Stimulated activated naive CD4-positive, alpha-beta T cell (primary cell): ENCODE results near the gene SND1.
"Not testable (repeated sequence)": the region's sequence is repeated elsewhere in the genome, so short reads cannot be mapped to it uniquely, and the experiment has no call there.

ENCODE experiments used
- DNase-seq, 6 experiments: peaks; one replicate each; lab custom pipeline; 2025; lab: John Stamatoyannopoulos, UW

The SND1 gene

DNA sequence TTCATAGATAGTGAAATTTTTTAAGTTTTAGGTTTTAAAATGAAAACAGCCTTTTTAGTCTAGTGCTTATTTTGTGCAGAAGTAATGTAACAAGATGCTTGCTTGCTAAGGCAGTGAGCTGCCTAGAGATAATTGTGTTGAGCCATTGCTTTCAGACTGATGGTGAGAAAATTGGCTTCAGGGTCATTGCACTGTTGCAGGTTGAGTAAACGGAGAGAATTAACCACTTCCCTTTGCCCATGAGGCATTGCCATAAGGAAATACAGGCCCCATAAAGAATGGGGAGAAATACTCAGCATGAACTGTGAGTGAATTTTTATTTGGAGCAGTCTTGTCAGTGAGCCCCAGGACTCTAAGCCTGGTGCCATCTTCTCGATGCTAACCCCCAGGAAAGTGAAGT lies 238.7 kb downstream of the SND1 start:
- DNase-seq, result no peak

DNA sequence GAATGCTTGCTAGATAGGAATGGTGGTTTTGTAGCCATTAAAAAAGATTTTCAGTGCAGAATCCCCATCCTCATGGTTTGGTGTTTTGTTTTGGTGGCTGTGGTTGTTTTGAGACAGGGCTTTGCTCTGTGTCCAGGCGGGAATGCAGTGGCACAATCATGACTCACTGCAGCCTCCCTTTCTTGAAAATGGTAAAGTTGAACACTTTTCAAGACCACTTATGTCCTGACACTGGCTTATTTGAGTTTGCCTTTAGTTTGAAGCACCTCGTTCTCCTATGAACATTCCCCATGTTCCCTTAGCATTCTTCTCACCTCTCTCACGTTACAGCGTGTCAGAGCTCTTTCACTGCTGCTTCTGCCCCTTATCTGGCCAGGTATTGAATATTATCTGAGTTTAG lies 239.2 kb downstream of the SND1 start:
- no peak for DNase-seq

DNA sequence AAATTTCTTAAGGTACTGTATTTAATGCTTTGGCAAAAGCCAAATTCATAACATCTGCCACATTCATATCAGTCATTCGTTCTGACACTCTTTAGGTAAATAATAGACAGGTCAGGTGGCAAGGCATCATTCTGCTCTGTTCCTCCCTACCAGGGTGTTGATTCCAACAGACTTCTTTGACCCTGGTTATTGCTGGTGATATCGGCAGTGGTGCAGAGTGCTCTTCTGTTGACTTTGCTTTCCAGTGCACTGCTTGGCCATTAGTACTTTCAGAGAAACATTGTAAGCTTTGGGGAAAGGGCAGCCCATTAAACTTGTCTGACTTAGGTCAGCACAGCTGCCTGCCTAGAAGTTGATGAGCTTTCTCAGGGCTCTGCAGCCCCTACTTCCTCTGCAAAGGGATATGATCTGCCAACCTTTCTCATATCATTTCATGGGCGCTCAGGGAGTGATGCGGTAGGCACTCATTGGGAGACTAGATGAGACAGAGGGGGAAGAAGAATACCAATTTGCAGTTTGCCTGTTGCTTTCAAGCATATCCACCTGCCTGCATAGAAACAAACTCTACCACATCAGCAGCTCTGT lies 240.0 kb downstream of the SND1 start:
- no peak for DNase-seq

DNA sequence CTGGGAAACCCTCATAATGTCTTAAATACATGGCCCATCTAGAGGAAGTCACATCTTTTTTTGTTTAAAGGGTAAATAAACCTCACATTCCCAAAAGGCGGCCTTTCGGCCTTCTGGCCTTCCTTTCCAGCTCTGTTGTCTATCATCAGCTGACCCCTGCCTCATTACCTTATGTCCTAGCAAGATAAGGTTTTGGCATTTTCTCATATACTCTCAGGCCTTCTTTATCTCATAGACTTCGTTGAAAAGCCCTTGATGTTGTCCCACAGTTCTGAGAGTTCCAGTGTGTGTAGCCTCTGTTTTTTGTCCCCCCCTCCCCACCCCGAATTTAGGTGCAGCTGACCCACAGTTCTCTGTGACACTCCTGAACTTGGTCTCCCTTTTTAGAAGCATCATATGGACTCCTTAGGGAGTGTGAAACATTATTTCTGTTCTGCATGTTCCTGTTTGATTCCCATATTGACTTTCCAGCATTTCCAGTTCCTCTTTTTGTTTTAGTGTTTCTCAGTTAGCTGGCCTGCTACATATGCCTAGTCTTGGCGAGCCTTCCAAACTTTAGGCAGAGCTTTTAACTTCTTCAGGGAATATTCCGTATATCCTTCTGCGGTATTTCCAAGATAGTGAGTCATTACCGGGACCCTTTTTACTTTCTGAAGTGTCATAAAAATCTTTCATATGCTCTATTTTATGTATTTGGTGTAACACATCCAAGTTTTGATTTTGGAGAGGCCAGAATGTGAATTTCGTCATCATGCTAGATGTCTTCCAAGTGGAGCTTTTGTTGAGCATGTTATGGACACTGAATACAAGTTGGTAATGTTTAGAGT lies 240.7 kb downstream of the SND1 start:
- no peak for DNase-seq

DNA sequence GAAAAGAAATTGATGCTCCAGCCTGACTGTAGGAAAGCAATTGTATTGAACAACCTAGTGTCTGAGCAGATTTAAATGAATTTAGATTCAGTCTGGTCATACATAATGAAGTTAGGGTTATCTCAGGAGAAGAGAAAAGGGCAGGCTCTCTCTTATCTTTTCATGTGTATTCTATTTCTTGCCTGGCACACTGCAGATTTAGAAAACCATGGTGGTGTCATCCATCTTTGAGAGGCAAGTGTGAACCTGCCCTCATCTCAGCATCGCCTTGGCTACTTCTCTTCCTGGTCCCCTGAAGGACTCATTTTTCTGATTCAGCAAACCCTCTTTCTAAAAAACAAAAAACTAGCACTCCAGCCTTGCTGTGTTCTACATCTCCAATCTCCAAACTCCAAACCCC lies 241.6 kb downstream of the SND1 start:
- no peak for DNase-seq

DNA sequence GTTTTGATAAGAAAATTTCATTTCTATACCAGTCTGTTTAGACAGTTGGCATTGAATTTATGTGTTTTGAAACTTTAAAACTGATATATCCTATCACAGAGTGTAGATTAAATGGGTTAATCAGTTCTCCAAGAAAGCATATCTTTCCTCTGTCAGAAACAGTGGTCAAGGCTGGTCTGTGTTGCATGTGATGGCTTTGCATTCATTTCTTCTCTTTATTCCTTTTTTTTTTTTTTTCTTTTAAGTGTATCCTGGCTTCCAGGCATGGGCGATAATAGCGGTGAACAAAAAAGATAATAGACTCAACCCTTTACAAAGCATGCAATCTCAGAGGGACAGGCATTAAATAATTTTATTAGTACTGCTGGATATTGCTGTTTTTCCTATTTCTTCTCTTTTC lies 242.6 kb downstream of the SND1 start:
- no peak for DNase-seq

DNA sequence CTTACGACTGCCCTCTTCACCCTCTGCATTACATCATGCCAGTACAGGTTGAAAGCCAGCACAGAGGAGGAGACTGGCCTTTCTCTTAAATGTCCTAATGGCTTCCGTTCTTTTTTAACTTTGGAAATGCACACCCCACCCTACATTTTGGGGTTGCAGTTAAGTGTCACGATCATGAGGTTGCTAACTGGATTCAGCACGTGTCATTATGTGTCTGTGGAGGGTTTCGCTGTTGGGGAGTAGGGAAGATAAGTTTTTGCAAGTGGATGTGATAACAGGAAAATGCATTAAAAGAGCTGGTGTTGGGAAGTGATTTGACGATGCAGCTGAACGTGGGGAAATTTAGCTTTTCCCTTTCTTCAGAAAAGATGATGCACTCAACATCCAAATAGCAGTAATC lies 243.4 kb downstream of the SND1 start:
- DNase-seq, result no peak

DNA sequence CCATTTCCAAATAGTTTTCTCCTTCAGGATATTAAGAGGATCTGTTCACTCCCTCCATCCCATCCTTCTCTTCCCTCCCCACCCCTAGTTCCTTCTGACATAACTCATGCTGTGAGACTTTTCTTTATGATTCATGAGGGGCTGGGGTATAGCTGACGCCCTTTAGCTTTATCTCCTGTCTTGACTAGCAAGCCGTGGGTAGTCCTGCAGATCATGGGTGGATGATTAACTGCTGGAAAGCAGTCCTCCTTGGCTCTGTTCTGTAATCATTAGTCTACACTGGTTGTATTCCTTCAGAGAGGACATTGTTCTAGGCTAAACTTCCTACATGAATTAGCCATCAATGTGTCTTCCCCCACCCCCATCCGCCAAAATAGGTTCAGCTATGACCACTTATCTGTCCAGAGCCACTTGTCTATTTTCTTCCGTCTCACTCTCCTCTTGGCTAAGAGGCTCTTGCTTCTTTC lies 243.9 kb downstream of the SND1 start:
- DNase-seq, result no peak

DNA sequence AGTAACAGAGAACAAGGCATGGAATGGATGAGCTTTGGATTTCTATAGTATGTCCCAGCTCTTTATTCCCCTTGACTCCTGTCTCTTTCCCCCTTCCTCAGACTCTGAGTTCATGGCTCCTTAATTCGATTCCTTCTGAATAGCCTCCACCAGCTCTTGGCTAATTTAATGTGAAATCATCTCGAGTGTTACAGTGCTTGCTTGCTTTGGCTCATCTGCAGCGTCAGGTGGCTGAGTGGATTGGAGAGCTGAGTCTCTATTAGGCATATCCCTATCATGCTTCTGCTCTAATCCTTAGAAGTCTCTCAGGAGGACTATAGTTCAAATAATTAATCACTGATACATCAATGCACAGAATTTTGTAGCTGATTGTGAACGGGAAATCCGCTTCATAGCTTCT lies 244.7 kb downstream of the SND1 start:
- no peak for DNase-seq

DNA sequence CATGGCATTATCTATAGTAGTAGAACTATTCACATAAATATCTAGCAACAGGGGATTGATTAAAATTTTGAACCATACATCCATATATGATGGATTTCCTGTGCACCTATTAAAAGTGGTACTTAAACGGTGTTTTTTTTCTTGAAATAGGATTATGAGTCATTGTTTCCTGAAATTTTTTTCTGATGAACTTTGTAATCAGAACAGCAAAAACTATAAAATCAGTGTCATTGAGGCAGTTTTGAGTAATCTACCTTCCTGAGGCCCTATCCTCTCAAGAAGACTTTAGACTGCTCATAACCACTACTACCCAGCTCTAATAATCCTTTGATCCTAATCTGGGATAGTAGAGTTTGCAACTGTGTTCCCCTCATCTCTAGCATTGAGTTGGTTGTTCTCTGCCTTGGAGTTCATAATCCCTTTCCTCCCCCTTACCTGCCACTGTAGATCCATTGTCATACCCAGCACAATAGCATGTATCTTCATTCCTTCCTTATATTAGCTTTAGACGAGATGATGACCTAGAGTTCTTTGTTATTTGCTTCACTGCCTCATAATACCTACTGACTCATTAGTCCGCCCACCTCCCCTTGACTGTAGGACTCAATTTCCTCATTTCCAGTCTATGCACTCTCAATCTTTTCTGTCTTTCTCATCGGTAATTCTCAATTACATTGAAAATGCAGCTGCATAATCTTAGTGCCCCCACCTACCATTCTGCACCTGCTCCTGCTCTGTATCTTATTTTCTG lies 245.9 kb downstream of the SND1 start:
- DNase-seq, result no peak

DNA sequence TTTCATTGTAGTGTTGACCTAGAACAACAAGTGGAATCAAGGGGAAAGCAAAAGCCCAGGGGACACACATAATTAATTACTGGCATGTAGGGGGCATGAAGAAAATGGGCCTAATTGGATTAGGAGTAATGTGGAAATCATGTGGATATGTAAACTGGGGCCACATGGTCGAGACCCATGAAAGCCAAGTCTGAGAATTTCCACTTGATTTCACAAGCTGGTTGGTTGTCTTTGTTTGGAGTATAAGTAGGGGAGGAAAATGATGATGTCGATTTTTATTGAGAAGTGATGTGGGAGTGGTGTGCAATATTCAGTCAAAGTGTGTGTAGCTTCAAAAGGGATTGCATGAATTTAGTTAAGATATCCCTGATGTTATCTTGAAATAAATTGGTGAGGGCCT lies 247.4 kb downstream of the SND1 start:
- no peak for DNase-seq

DNA sequence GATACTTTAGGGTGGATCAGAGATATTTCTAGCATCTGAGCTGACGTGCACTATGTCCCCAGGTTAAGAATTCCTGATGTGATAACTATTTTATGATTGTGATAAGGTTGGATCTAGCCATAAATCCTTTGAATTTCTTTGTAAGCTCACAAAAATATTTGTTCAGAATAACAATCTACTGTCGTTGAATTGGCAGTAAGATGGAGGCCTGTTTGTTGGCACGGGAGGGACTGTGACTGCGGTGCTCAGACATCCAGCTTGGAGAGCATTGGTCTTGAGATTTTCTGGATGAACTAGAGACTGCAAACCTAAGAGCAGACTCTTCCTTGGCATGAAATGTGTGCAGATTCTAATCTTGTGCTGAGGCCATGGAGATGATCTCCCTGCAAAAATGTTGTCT lies 248.1 kb downstream of the SND1 start:
- DNase-seq, result no peak

DNA sequence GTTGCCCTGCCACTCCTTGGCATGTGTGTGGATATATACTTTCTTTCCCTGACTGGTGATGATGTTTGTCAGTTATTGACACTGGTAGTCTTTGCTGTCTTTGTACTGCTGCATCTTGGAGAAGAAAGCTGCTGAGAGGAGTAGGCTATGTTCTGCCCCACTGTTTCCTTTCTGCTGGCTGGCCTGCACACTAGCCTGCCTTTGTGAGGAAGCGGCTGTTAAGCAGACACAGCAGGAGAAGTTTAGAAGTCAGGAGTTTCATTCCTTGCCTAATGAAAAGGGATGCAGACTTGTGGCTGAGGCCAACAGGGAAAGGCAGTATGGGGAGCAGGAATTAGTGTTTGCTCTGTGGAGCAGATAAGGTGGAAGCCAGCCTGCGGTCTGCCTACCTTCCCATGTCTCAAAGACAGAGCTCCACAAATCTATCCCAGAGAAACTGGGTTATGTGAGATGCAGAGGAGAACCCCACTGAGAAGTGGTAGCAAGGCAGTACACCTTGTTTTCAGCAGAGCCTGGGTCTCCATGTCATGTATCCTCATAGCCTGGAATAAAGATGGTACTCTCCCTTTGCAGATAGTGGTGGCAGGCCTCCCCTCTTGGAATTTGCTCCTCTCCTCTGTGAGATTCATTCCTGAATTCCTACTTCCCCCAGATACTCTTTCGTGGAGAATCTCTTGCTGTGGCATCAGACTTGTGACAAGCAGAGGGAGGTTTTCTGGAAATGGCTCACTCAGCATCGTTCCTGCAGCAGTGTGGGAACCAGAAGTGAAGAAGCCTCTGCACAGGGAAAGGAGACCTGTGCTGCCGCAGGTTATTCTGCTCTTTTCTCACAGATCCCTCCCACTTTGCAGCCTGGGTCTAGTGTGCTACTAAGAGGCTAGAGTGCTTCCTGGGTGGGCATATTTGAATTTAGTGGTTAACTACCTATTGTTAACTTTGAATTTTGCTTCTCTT lies 249.0 kb downstream of the SND1 start:
- DNase-seq, result no peak

DNA sequence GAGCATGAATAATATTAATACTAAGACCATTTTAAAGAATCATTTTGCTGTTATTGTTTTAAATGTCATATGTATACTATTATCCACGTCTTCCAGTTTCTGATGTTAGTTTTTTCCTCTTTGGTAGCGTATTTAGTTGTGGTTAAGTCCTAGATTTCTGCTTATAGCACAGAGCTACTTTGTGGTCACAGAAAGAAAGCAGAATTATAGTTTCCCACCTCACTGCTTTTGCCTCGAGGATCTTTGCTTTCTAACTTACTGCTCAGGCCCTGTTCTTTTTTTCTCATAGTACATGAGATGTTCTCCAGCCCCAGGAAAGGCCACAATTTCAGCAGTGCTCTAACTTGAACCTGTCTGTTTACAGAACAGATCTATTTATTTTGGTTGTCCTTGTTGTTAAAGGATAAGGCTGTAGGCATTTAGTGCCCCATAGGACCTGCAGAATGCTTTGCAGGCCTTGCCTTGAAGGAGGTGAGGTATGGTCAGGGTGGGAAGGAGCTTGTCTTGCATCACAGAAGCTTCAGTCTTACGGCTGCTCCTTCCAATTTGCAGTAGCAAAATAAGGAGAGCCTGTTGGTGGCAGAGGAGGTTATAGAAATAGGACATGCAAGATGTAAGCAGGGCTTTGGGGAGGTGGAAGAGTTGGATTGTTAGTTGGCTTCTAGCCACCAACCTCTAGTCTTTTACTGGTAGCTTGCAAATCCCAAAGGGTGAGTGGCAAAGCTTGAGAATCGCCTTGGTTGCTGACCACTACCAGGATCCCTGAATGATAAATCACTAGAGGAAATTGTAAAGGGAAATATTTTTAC lies 250.1 kb downstream of the SND1 start:
- no peak for DNase-seq

DNA sequence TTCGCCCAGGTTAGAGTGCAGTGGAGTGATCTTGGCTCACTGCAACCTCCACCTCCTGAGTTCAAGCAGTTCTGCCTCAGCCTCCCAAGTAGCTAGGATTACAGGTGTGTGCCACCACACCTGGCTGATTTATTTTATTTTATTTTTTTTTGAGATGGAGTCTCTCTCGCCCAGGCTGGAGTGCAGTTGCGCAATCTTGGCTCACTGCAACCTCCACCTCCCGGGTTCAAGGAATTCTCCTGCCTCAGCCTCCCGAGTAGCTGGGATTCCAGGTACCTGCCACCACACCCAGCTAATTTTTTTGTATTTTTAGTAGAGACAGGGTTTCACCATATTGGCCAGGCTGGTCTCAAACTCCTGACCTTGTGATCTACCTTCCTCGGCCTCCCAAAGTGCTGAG lies 250.8 kb downstream of the SND1 start:
- not testable (repeated sequence) for DNase-seq

DNA sequence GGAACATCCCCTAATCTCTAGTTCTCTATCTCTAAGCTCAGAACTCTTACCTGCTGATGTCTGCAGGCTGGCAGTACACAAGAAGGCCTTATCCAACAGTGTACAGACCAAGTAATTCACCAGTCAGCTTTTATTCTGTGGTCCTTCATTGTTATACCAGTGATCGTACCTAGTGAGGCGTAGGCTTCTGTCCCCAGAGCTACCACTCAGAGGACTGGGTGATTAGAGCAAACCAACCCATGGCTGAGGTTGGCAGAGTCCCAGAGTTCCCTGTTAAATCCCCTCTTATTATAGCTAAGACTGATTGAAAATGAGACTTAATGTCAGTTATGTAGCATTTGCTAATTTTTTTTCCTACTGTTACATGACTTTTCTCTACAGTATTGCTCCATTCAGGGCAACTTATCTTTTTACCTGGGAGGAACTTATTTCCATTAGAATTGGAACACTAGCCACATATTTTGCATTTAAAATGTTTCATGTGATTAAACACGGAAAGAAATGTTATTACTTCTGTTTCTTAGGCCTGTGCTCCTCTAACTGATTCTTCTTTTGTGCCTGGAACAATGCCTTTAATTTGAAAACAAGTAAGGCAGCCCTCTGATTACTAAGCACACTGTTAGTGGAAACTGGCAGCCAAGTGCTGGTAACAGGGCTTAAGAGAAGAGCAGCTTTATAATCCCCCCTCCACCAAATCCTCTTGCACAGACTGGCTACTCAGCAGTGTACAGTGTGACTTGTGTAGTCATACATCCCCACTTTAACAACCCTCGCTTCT lies 252.1 kb downstream of the SND1 start:
- DNase-seq, result no peak

DNA sequence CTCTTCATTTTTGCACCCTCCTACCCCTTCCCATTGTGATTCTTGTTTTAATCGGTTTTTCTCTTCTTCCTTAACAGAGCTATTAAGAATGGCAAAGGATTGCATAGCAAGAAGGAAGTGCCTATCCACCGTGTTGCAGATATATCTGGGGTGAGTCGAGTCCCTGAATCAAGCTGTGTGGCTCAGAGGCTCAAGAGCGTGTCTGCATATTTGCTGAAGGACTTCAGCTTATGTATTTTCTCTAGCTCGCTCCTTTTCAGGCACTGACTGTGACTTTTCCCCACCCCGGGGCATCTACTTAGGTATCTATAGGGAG lies 252.6 kb downstream of the SND1 start:
- DNase-seq, result no peak

DNA sequence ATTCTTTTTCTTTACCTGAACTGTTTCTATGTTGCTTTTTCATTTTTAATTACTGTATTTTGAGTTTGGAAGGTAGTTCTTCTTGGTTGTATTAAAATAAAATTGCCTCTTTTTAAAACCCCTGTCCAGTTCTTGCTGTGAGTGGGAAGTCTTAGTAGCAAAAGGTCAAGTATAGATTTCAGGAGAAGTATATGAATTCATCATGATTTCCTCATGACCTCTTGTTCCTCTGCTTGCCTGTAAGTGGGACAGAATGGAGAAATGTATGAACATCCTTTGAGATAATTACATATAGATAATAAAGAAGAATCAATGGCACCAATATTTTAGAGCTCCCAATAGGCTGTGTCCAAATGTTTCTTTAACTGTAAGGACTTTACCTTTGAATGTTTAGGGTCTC lies 253.0 kb downstream of the SND1 start:
- DNase-seq, result no peak

DNA sequence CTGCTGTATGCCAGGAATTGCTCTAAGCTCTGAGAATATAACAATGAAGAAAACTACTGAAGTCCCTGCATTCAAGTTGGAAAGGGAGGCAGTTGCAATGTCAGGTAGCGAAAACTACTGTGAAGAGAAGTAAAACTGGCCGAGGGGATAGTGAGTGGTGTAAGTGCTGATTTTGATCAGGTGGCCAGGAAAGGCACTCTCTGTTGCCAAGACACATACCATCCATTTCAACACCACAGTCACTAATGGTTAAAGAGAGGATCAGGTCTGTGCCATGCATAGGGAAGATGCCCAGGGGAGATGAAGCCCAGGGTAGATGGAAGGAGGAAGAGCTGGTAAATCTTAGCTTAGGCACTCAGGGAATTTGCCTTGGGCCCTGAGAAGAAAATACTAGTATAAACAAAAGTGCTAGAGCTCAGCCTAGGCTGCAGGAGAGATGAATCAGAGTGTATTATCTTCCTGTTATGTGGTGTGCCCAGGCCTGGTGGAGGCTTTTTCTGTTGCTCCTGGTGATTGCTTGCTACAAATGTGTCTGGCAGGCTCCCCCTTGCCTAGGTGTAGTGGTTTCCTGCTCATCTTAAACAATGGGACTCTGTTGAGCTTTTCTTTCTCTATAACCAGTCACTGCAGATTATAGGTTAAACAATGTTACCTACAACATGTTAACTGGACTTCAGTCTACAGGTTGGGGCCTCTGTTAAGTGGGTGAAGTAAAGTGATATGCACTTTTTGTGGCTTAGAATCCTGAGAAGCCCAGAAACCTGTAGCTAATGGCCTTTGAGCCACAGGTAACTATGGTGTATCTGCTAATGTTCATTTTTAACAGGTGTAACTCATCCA lies 253.7 kb downstream of the SND1 start:
- DNase-seq, result no peak
